DMS 273 (cell line): Measurements from ENCODE around the gene NOS1AP.
"Not testable (repeated sequence)": the region's sequence is repeated elsewhere in the genome, so short reads cannot be mapped to it uniquely, and the experiment has no call there.

Experiments
- DNase-seq: peaks from one replicate; lab custom pipeline; 2025; ENCODE audit not compliant: unreplicated experiment; lab: John Stamatoyannopoulos, UW

The NOS1AP gene

DNA sequence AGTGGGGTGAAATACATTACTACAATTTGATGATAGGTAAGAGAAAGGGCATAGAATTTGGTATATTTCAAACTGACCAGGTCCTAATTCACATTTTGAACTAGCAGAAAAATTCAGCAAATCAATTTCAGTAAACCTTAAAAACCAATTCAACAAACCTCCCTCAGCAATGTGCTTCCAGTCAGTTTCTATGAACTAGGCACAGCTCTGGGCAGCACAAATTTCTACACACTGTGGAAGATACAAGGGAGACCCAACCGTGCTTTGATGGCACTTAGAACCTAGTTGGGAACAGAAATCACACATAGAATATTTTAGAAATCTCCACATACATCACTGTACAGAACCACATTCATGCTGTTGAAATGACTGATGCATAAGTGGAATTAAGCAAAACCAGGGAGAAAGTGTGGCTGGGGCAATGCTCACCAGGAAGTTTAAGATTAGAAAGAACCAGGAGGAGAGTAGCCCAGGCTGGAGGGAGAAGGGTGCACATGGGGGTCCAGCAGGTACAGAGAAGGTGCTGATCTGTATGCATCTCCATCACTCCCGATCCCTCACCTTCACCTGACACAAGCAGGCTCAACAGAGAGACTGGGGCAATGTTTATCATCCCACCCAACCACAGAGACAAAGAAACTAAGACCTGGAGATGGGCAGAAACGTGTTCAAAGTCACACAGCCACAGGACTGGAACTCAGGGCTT, 326.9 kb downstream of the NOS1AP start:
- DNase-seq, result no peak

DNA sequence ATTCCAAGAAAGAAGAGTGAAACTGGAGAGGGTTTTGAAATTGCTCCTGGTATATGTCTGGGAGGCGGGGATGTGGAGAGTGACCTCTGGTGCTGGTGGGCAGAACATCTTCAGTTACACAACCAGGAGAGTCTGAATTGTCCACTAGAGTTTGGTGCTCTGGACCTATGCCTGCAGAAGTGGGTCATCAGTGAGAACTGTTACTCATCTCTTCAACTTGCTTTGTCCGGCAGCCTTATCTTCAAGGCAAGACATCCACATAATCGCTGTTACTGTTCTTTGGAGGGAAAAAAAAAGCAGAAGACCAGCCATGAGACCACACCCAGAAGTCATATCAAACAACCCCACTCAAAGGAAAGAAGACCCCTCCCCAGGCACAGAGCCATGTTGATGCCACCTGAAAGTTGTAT, 327.6 kb downstream of the NOS1AP start:
- DNase-seq, result no peak

DNA sequence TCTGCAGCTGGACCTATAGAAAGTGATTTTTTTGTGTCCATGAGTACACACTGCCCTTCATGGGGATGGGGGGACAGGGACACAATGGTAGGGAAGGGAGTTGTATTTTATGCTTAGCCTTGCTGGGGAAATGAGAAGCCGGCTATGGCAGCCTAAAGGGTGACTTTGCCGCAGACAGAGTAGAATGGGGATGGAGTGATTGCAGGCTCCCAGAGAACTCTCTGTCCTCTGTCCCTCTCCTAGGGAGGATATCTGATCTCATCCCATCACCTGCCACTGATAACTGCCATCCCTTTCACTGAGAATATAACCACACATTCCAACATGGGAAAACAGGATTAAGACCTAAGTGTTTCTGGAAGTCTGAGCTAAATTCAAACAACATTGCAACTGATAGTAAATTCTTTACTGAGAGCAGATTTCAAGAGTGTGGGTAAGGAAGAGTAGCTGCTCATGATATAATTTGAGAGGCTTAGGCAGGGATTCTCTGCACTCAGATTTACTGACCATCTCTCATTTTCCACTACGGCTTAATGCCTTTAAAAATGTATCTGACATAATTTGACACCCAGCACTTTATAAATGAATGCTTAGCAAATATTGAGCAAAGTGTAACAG, 328.6 kb downstream of the NOS1AP start:
- DNase-seq, result no peak

DNA sequence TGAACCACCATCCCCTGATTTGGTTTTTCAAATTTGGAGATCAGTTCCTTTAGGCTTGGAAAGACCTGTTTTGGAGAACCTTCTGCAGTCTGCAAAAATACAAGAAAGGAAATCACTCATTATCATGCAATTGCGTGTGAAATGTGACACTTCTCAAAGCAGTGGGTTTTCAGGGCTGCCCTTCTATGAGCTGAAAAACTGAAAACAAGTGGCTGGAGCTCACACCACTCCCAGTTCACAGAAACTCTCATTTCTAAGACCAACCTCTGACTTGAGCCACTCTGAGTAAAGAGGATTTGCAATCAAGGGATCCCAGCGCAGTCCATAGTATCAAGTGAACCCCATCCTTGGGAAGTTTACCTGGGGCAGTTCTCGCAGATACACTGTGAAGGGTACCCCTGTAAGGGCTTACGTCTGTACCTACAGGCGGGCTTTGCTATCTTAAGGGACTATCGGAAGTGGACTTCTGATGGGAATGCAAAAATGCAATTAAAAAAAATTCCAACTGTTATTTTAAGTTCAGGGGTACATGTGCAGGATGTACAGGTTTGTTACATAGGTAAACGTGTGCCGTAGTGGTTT, 329.6 kb downstream of the NOS1AP start:
- no peak for DNase-seq

DNA sequence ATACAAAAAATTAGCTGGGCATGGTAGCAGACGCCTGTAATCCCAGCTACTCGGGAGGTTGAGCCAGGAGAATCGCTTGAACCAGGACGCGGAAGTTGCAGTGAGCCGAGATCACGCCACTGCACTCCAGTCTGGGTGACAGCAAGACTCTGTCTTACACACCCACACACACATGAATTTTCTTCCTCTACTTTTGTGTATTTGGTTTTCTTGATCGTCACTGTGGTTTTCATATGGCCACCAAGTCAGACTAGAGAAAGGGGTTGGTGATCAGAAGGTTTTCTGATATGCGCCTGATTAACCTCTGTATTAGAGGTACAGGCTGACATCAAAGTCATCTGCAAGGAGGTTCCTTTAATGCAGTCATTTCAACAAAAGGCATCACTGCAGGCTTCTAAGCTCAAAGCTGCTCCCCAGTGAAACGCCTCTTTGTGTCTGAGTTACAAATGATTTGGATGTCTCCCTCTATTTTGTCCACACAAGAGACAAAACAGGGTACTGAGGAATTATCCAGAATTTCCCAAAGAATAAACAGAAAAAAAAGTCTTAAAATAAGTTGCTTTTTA, 331.4 kb downstream of the NOS1AP start:
- no peak for DNase-seq

DNA sequence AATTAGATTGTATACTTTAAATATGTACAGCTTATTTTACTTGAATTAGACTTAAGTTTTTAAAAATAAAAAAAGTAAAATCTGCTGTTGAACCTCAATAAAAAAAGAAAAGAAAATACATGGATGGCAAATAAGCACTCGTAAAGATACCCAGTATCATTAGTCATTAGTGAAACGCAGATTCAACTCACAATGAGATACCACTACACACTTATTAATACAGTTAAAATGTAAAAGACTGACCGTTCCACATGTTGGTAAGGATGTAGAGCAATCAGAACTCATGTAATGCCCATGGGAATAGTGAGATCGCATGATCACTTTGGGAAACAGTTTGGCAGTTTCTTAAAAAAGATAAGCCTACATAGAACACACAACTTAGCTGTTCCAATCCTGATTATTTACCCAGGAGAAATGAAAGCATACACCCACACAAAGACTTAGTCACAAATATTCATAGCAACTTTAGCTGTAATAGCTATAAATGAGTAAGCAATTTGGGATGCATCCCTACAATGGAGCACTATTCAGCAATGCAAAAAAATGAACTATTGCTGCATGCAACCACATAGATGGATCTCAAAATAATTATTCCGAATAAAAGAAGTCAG, 335.2 kb downstream of the NOS1AP start:
- DNase-seq, result no peak

DNA sequence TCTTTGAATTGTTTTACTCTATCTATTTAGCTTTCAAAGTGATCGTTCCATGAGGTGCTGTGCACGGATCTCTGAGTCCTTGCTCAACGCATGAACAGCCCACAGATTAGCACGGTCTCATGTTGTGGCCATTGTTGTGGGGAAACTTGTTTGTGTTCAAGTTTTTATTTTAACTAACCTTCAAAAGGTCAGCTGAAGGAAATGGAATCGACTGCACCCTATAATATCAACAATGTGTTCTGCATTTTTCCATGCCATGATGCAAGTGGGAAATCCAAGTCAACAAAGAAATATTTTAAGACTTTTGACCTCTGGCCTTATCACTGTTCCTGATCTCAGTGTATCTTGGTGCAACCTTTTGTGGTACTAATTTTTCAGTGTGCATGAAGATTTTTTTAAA, 336.3 kb downstream of the NOS1AP start:
- DNase-seq, result no peak

DNA sequence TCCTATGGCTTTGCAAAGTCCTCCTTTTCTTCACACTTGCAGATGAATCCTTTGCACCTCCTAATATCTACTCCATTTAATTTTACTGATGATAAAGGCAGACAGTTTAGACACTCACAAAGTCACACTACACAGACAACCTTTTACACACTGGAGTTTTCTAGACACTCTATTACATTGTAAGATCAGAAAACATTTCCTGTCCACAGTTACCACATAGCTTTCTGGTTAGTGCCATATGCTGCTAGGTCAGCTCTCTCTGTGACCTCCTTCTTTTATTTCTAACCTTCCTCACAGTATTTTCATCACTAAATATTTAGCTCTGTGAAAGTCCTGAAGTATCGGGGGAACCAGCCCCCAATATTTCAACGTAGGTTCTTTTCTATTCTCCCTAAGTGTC, 337.3 kb downstream of the NOS1AP start:
- no peak for DNase-seq

DNA sequence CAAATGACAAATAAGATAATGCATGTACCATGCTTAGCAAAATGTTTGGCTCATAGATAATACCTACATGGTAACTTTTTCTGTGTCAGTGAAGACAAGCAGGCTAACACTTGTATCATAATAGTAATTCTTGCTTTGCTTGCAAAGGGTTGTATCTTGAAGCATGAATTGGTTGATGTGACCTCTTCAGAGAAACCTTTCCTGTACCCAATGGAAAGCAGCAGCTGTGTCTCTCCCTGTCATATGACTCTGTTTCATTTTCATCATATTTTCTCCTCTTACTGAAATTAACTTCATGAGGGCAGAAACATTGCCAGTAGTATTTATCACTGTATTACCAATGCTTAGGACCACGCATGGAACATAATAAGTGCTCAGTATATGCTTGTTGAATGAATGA, 338.0 kb downstream of the NOS1AP start:
- DNase-seq, result no peak

DNA sequence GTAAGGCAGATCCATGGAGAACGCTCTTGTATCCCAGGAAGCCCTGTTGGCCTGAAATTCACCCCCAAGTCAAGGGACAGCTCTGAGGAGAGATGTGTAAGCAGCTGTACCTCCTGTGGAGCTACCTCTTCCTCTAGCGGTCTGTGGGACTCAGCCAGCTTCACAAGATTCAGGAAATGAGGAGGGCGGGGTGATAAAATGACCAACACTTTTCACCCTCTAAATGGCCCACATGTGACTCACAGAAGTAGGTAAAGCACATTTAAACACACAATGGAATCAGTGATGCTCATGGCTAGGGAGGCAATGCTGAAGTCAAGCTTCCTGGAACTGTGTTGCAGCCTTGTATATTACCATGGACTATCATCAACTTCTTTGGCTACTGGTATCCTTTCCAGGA, 342.5 kb downstream of the NOS1AP start, which contains the start of gene SH2D1B:
Gene SH2D1B (minus strand): TSS at position 135 of the 400 bp plus-strand sequence. CDS start 120 bp downstream, at position 15.
- DNase-seq, result no peak

DNA sequence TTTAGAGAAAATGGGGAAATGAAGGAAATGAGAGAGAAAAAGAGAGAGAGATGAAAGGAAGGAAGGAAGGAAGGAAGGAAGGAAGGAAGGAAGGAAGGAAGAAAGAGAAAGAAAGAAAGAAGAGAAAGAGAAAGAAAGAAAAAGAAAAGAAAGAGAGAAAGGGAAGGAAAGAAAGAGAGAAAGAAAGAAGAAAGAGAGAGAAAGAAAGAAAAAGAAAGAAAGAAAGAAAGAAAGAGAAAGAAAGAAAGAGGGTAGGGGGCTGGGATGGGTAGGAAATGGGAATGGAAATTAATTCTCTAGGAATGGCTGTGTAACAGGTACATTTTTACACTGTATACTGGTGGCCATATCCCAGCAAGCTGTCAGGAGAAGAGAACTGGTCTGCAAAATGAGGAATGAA, 346.7 kb downstream of the NOS1AP start:
- no peak for DNase-seq

DNA sequence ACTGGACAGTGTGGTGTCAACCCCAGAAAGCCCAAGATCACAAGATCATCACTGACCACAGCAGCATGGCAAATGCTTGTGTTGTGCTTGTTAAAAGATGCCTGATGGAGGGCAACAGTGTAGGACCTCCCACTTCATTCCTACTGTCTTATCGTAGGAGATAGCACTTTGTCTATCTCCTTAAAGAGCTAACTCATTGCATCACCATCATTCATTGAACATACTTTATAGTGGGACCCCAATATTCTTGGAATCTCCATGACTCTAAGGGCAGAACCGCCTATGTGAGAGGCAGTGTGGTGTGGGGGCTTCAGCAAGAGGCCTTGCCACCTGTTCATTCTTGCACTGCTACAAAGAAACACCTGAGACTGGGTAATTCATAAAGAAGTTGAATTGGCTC, 347.4 kb downstream of the NOS1AP start:
- DNase-seq, result no peak

DNA sequence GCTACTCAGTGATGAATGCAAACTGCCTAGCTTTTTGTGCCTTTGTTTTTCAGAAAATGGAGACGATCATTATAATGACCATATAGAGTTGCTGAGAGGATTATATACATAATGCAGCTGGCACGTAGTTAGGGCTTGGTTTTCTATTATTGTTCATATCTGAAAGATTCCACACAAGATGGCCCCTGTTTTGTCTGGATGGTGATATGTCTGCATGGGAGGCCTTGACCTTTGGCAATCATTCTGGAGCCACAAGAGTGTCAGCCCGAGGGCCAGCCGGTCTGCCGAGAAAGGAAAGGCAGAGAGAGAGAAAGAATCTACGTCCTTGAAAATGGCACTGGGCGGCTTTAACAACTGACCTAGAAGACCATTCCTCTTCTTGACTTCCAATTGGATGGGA, 348.2 kb downstream of the NOS1AP start:
- DNase-seq, result no peak

DNA sequence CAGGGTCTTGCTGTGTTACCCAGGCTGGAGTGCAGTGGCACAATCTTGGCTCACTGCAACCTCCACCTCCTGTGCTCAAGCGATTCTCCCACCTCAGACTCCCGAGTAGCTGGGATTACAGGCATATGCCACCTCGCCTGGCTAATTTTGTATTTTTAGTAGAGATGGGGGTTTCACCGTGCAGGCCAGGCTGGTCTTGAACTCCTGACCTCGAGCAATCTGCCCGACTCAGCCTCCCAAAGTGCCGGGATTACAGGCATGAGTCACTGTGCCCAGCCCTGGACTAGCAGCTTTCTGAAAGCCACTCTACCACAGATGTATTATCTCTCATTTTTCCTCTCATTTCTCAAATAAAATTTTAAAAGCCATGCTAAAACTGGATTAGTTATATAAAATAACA, 349.1 kb downstream of the NOS1AP start:
- DNase-seq, result not testable (repeated sequence)

DNA sequence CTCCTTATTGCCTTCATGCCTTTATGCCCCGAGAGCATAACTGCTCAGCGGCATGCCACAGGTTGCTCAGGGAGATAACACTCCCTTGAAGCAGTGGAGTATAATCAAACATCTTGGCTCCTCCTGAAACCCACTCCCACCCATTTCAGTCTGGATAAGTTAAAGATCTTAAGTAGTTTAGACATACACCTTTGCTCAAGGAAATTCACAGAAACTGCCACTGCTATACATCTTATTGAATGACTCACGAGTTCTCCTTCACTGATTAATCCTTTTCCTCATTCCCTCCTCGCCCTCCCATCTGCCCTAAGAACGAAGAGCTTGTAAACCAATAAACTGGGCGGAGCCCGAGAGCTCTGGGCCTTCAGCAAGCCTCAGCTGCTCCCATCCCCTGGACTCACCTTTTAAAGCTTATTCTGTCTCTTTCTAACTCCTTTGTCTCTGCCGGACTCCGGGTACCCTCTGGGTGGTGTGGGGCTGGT, 350.0 kb downstream of the NOS1AP start:
- DNase-seq, result not testable (repeated sequence)
